ENCODE results near the gene PIAS1.
"Not testable (repeated sequence)": the region's sequence is repeated elsewhere in the genome, so short reads cannot be mapped to it uniquely, and the experiment has no call there.

PIAS1 gene

DNA sequence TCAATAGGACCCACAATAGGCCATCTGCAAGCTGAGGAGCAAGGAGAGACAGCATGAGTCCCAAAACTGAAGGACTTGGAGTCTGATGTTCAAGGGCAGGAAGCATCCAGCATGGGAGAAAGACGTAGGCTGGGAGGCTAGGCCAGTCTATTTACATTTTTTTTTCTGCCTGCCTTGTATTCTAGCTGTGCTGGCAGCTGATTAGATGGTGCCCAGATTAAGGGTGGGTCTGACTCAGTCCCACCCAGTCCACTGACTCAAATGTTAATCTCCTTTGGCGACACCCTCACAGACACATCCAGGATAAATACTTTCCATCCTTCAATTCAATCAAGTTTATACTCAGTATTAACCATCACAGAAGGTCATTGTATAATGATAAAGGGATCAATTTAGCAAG, 15.9 kb upstream of the PIAS1 start:
- DNase-seq = no peak

DNA sequence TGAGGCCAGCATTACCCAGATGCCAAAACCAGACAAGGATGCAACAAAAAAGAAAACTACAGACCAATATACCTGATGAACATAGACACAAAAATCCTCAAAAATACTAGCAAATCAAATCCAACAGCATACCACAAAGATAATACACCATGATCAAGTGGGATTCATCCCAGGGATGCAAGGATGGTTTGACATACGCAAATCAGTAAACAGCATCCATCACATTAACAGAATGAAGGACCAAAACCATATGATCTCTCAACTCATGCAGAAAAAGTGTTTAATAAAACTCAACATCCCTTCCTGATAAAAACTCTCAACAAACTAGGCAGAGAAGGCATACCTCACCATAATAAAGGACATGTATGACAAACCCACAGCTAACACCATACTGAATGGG, 14.0 kb upstream of the PIAS1 start:
- no peak for DNase-seq

GRCh38 chr15:68042156-68042854, 11.8 kb upstream of the PIAS1 start:
- no peak for DNase-seq

GRCh38 chr15:68042855-68043222, 11.3 kb upstream of the PIAS1 start:
- no peak for DNase-seq

DNA sequence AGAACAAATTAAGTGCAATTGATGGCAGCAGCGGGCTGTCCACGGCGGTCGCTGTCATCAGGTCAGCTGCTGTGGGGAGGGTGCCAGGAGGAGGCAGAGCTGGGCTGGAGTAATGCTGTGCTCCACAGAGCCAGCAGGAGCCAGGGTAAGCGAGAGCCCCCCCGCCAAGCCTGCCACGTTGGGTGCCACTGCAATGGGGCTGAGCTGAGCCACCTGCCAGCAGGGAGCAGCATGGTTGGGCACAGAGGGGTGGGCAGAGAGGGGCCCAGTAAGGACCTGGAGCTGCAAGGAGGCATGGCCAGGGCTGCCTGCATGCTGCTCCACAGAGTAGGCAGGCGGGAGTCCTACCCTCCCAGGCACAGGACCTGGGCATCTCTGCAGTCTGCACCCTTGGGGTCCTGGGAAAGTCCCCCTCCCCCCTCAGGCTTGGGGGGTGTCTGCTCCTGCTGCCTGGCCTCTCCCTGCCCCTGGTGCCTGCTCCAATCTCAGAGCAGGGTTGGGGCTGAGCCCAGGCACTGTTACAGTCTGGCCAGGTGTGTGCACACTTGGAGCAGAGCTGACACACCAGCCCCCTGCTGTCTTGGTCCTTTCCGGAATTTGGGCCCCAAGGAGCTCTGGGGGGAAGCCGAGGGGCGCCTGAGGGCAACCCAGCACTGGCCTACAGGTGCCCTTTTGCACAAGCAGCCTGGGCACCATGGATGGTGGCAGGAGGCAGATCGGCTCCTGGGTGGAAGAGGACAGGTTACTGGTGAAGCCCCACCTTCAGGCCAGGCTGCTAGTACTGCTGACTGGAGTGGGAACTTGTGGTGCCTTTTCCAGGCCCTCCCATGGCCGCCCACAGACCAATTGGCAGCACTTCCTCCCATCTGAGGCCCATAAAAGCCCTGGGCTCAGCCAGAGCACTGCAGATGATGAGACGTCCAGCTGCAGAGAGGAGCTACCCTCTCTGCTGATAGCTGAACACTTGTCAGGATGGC, 8.5 kb upstream of the PIAS1 start:
- no peak for DNase-seq

DNA sequence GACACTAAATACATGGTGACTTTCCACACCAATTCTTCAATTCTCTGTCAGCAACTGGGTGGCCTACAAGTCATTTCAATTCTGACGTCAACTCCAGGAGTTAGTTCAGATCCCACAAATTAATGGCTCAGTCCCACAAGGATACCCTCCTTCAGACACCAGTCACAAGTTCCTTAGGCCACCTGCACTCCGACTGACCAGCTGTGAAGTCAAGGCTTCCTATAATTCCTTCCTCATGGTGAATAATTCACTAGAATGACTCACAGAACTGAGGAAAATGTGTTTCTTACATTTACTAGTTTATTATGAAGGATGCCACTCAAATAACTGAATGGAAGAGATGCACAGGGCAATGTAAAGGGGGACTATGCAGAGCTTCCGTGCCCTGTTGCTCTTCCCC, 6.3 kb upstream of the PIAS1 start:
- DNase-seq = no peak

GRCh38 chr15:68051109-68051508, 3.0 kb upstream of the PIAS1 start:
- DNase-seq = no peak

DNA sequence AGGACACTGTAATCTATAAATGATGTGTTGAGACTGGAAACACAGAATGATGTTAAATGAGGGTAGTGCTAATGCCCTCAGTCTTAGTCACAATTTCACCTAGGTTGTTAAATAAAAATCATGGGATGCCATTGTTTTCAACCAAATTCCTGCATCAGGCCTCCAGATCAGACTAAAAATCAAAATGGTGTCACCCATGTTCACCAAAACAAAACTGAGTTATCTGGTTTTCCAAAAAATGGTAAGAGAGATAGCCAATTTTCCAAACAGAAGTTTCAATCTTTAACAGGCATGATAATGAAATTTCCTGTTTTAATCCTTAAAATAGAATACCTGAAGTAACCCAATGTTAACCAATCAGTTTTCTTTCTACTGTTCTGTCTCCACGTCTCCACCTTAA, 2.2 kb upstream of the PIAS1 start:
- DNase-seq = no peak

DNA sequence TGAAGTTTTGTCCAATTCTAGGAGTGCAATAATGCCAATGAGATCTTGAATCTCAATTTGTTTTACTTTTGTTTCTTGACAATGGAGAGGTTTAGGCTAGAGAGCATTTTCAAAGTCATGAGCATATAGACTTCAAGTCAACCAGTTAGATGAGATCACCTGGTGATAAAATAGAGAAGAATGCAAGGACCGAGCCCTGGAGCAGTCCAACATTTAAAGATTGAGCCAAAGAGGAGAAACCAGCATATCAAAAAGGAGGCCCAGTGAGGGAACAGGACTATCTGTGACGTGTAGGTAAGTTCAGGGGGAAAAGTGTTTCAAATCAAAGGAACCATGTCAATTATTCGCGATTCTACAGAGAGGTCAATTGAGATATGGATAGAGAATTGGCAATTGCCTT, 1.7 kb upstream of the PIAS1 start:
- DNase-seq = no peak

DNA sequence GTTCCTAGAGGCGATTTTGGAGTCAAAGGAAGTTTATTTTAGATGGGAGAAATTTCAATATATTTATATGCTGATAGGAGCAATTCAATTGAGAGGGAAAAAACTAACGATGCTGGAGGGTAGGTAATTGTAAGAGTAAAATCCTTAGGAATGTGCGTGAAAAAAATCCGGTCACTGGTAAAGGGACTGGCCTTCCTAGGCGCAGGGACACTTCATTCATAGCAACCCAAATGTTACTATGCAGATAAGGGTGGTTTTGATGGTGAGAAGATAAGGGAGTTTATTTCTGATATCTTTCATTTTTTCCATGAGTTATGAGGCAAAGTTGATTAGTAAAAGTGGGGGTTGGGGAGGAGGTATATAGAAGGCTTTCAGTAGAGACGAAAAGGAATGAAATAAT, 1.1 kb upstream of the PIAS1 start:
- DNase-seq = no peak

DNA sequence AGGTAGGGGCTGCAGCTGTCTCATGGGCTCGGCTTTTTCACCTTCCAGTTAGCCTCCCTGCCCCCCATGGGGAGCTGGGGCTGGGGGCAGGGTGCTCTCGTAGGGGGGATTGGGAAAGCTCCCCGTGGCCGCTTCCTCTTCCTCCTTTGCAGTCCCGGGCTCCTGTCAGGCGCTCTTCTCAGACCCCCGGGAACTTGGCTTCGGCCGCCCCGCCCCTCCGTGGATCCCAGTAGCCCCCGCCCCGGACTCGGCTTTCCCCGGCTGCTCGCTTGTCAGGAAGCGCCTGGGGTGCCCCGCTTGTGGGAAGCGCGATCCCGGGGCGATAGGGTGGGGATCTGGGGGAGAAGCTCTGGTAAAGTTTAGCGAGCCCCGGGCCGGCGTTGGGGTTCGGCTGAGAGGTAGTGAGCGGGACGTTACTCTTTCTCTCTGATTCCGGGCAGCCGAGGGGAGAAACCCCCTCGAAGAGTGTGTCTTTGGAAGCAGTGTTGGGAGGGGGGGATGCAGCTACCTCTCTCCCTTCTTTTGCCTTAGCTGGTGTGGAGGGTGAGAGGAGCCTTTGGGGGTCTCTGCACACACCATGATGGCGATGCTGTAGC, 611 bp downstream of the PIAS1 start:
- DNase-seq = no peak

DNA sequence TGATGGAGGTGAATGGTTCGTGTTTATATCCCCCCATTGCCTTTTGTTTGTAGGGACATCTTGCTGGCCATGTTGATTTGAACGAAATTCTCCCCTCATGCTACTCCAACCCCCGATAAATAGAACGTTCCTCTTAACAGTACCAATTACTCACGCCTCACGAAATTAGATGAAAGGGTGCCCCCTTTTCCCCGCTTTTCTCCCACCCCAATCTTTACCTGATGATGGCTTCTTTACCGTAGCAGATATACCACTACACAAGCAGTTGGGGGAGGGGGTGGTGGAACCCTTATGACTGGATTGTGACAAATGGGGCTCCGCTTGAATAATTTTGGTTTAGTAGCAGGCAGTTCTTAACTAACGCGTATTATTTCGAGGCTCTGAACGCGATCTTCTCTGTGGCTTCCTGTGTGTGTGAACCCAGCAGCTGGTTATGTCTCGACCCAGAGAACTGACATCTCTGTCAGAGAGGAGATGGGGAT, 1.1 kb downstream of the PIAS1 start:
- peak; percentile 54 for DNase-seq

DNA sequence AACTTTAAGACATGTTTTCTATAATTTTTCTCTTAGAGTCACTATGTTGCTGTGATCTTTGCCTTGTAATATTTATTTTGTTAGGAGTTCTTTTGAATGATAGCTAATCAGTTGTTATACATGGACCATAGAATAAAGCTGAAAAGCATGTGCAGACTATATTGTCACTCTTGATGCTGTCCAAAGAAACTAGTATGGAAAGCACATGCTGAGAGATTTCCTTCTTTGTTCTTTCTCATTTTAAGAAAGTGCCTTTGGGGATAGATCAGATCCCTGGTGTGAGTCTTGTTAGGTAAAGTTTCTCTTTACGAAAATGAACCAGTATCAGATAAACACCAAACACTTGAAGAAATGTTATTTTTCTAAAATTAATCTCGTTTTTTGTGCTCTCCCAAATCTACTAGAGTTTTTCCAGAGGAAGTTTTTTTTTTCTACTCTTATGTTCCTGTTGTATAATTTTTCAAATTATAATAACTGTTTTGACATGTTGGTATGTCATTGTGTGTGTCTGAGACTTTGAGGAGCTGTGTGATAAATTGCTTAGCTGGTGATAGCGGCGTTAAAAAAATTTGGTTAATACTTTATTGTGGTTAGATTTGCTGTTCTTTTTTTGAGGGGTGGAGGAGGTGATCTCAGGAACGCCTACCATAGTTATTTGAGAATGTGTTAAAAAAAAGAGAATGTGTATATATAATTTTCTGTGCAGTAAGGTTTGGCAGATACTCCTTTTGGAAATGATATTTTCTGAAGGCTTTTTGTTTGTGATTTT, 2.2 kb downstream of the PIAS1 start:
- DNase-seq = no peak

DNA sequence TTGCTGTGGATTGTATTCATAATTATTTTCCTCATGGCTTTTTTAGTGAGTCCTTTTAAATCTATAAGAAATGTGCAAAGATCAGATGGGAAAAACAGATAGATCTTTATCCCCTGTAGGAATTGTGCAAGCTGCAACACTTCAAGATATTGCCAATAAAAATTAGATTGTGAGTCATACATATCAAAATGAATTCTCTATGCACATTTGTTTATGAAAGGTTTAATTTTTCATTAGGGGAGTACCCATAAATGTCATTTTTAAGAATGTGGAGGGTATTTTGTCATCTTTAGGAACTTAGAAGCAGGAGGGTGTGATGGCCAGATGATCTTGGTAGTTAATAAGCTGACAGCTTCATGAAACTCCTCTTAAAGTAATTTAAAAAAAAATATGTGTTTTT, 2.9 kb downstream of the PIAS1 start:
- no peak for DNase-seq

DNA sequence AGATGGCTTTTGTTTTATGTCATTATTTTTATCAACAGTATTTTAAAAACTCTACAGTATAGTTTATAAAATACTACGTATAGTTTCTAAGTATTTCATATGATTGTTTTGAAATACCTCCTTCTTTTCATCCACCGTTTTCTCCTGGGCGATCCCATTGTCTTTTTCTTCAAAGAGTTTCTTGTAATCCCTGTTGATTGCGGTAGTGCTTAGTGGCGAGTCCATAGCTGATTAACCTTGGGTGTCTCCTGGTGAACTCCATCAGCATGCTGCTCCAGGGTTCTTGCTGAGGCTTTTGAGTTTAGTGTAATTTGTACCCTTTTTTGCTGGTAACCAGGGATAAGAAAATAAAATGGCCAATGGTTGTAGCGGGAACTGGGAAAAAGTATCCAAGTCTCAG, 3.6 kb downstream of the PIAS1 start:
- no peak for DNase-seq

DNA sequence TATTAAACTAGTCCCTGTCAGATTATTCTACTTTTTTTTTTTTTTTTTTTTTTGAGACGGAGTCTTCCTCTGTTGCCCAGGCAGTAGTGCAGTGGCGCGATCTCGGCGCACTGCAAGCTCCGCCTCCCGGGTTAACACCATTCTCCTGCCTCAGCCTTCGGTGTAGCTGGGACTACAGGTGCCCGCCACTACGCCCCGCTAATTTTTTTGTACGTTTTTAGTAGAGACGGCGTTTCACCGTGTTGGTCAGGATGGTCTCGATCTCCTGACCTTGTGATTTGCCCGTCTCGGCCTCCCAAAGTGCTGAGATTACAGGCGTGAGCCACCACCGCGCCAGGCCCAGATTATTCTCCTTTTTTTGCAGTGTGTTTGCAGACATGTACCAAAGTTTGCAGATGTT, 4.9 kb downstream of the PIAS1 start:
- not testable (repeated sequence) for DNase-seq

GRCh38 chr15:68059630-68060029, 5.5 kb downstream of the PIAS1 start:
- DNase-seq = no peak

GRCh38 chr15:68061171-68061570, 7.1 kb downstream of the PIAS1 start:
- no peak for DNase-seq

- DNase-seq = no peak
Observed at GRCh38 chr15:68061602-68062001, 7.5 kb downstream of the PIAS1 start.

DNA sequence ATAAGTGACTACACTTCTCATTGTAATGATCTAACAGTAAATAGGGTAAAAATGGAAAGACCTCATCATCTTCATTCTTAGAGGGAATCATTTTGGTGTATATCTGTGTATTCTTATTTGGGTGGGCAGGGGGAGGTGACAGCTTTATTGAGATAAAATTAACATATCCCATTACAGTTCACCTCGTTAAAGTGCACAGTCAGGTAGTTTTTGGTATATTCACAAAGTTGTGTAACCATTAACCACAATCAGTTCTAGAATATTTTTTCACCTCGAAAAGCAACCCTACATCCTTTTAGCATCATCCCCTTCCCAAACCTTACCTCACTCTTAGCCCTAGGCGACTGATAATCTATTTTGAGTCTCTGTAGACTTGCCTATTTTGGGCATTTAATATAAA, 8.1 kb downstream of the PIAS1 start:
- DNase-seq = no peak

DNA sequence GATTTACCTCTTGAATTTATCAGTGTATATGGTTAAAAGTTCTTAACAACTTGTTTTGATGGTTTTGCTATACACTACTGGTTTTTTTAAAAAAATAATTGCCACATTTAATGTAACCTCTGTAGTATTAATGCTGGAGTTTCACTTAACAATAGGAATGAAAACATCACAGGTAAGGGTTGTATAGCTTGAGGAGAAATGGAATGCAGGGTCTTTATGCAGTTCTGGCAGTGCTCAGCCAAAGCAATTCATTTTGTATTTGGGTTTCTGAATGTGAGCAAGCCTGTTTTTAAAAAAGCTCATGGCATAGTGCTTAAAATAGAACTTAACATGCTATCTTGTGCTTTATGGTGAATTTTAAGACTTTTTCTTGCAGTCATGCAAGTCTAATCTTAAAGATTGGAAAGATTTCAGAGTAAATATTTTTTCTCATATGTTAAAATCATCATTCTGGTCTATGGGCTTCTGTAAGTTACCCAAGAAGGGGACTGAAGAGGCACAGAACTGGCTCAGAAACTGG, 8.9 kb downstream of the PIAS1 start:
- DNase-seq = no peak

DNA sequence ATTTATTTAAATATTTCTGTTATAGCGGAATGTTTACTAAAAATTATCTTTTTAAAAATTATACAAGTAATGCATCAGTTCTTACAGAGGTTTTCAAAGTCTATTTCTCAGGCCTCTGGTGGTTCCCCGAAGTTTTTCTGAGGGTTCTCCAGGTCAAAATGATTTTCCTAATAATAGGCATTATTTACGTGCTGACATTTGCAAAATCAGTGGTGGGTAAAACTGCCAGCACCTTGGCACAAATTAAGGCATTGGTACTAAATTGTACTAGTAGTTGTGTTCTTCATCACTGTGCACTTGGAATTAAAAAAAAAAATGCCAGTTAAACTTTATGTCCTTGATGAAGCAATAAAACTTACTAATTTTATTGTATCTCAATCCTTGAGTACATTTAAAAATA, 9.5 kb downstream of the PIAS1 start:
- DNase-seq = no peak
